Activated CD4-positive, alpha-beta T cell treated with anti-CD3 and anti-CD28 coated beads, Interleukin-2, amount 50 U/mL, for 16 hours (primary cell): ENCODE results near the gene PHPT1.

Experiments used
- DNase-seq: peaks from one replicate; pipeline ENCODE4 v3.0.0-alpha.2; 2020

The PHPT1 gene

GRCh38 chr9:136849960-136850865 is 1.0 kb downstream of the PHPT1 start:
- no peak for DNase-seq

GRCh38 chr9:136850866-136851775 is 1.9 kb downstream of the PHPT1 start:
- no peak for DNase-seq

- no peak for DNase-seq
Observed at GRCh38 chr9:136851941-136852663, 2.9 kb downstream of the PHPT1 start, which contains the start of gene MAMDC4. Gene MAMDC4 (plus strand): TSS chr9:136852346. CDS start chr9:136852417, 71 bp downstream.

- DNase-seq, result no peak
Observed at GRCh38 chr9:136852664-136853595, 3.7 kb downstream of the PHPT1 start.

- no peak for DNase-seq
Observed at GRCh38 chr9:136853596-136854112, 4.4 kb downstream of the PHPT1 start.

- no peak for DNase-seq
Observed at GRCh38 chr9:136854113-136854841, 5.1 kb downstream of the PHPT1 start.

GRCh38 chr9:136854842-136855460 is 5.7 kb downstream of the PHPT1 start:
- no peak for DNase-seq

GRCh38 chr9:136855461-136856078 is 6.4 kb downstream of the PHPT1 start:
- no peak for DNase-seq

- DNase-seq, result no peak
Observed at GRCh38 chr9:136856079-136856476, 6.9 kb downstream of the PHPT1 start.

- no peak for DNase-seq
Observed at GRCh38 chr9:136856541-136857141, 7.4 kb downstream of the PHPT1 start.

- no peak for DNase-seq
Observed at GRCh38 chr9:136857166-136857565, 8.0 kb downstream of the PHPT1 start.

- no peak for DNase-seq
Observed at GRCh38 chr9:136857581-136858412, 8.6 kb downstream of the PHPT1 start.

GRCh38 chr9:136858452-136858843 is 9.2 kb downstream of the PHPT1 start:
- no peak for DNase-seq

GRCh38 chr9:136858844-136859757 is 9.9 kb downstream of the PHPT1 start:
- DNase-seq, result no peak

GRCh38 chr9:136860529-136860928 is 11.3 kb downstream of the PHPT1 start:
- no peak for DNase-seq

GRCh38 chr9:136860933-136861873 is 12.0 kb downstream of the PHPT1 start:
- DNase-seq, result no peak
